Measurements from ENCODE around the gene ADORA1. TPM values are rescaled to one million over a fixed set of nuclear protein-coding genes. Genes with fewer than 3 reads are reported as not detected.

Gene ADORA1
- polyA plus RNA-seq, 1 of the 3 experiments (the other 2 are of a cell fraction) = 4.8 TPM

GRCh38 chr1:203177470-203178039 is 50.0 kb downstream of the ADORA1 start:
- Histone ChIP-seq H2AFZ (ENCODE audit: low read depth) (peak overlapping the region; percentile 49; the same call in 1 of the 2 replicates), H3K27ac (ENCODE audit: low read depth in 2 of 2, low read length in 1 of 2) (peak overlapping the region in 1 of 2 experiments; percentile 57; a peak in 1 of 4 replicates)
- DNase-seq = no peak

More at GRCh38 chr1:203177470-203178039, 50.0 kb downstream of the ADORA1 start:
- no peaks in the 10 kb centered on the region for H3K27me3 ChIP-seq (ENCODE audit: insufficient read depth)
- H3F3A ChIP-seq (replicated peaks; ENCODE audit: insufficient read depth) = no peaks in the 10 kb centered on the region
- peak overlapping the region; percentile 38; the same call in 1 of the 2 replicates for H3K9ac ChIP-seq
- no peaks in the 10 kb centered on the region for H4K20me1 ChIP-seq (ENCODE audit: insufficient read depth)
- no peaks in the 10 kb centered on the region for H3K36me3 ChIP-seq (replicated peaks in 1 of 2; ENCODE audit: control insufficient read depth in 1 of 2, insufficient read depth in 2 of 2, low read length in 1 of 2)
- H3K4me2 ChIP-seq = peak overlapping the region; percentile 30
- no peaks in the 10 kb centered on the region for H3K9me3 ChIP-seq
- TF ChIP-seq FOXJ3 (CRISPR knock-in tag; IDR thresholded peaks at IDR 0.05) (no peak), EP300 (IDR thresholded peaks at IDR 0.05; ENCODE audit: borderline replicate concordance in 1 of 2, low read depth in 1 of 2, low read length in 1 of 2) (no peak), JUND (IDR thresholded peaks at IDR 0.05) (no peak; the same call in 1 of the 2 replicates), EZH2phosphoT487 (IDR thresholded peaks at IDR 0.05; ENCODE audit: borderline replicate concordance, low read depth) (no peak), MEF2A (IDR thresholded peaks at IDR 0.05; ENCODE audit: borderline replicate concordance, low read depth) (no peak), NFIC (IDR thresholded peaks at IDR 0.05; ENCODE audit: borderline replicate concordance) (no peak; the same call in 1 of the 2 replicates), REST (IDR thresholded peaks at IDR 0.05; ENCODE audit: low read depth, low read length) (no peak), MXI1 (IDR thresholded peaks at IDR 0.05; ENCODE audit: low read depth, low read length) (no peak), ELF1 (IDR thresholded peaks at IDR 0.05) (no peak), FOXM1 (IDR thresholded peaks at IDR 0.05; ENCODE audit: low read depth) (no peak), CTCF (IDR thresholded peaks at IDR 0.05) (no peak), FOSL2 (IDR thresholded peaks at IDR 0.05; ENCODE audit: borderline replicate concordance, low read depth) (peak; percentile 75), GABPA (IDR thresholded peaks at IDR 0.05; ENCODE audit: low read depth) (no peak), POLR2AphosphoS5 (IDR thresholded peaks at IDR 0.05; ENCODE audit: low read depth, low read length) (no peak), USF1 (IDR thresholded peaks at IDR 0.05; ENCODE audit: borderline replicate concordance, low read depth) (no peak), TCF12 (IDR thresholded peaks at IDR 0.05) (peak; percentile 49; the same call in 1 of the 2 replicates), GATA2 (CRISPR knock-in tag; IDR thresholded peaks at IDR 0.05) (no peak), TAF1 (IDR thresholded peaks at IDR 0.05; ENCODE audit: borderline replicate concordance, low read depth, low read length) (no peak), RFX5 (IDR thresholded peaks at IDR 0.05; ENCODE audit: low read length) (no peak), SIN3A (IDR thresholded peaks at IDR 0.05; ENCODE audit: borderline replicate concordance, low read depth, low read length) (no peak), USF2 (IDR thresholded peaks at IDR 0.05; ENCODE audit: borderline replicate concordance, low read depth, low read length) (no peak), PBX3 (IDR thresholded peaks at IDR 0.05) (no peak), RCOR1 (IDR thresholded peaks at IDR 0.05; ENCODE audit: low read length) (no peak), YY1 (IDR thresholded peaks at IDR 0.05; ENCODE audit: low read depth) (no peak), MAX (IDR thresholded peaks at IDR 0.05; ENCODE audit: low read depth) (no peak), CHD2 (IDR thresholded peaks at IDR 0.05; ENCODE audit: low read length, partially characterized antibody) (no peak), RXRA (IDR thresholded peaks at IDR 0.05; ENCODE audit: borderline replicate concordance, low read depth) (0 out of 2 replicates have a peak, but pooled peaks have one; percentile 20)
- no peaks in the 10 kb centered on the region for H3K9me2 ChIP-seq
- ChIA-PET CTCF (interaction anchor here (1.2 to 2.9 kb wide), 4 partner anchors 8 to 60 kb away, joined by 4 to 14 read pairs (median 4); no protein-coding TSS in a partner anchor), POLR2A (no interaction called here)
- WGBS (ENCODE audit: low lambda C conversion rate) = 46% methylated on average over 8 of the region's 9 CpGs
- no peaks in the 10 kb centered on the region for H3K79me2 ChIP-seq (ENCODE audit: insufficient read depth)
- peaks cover 17 to 38% of the 10 kb centered on the region in 2 experiments; a peak in 2 of 4 replicates for H3K4me1 ChIP-seq (ENCODE audit: control insufficient read depth in 1 of 2, insufficient read depth in 2 of 2, low read depth in 1 of 2, low read length in 1 of 2)
- no peak overlapping the region for H3K4me3 ChIP-seq (ENCODE audit: low read depth in 2 of 2, low read length in 1 of 2)

Data from SK-N-SH (cell line).